Cortex of kidney (tissue), 1 donor: ENCODE results near the gene NPHP4.

Source experiments
- DNase-seq: peaks from one replicate; lab custom pipeline; 2025; lab: John Stamatoyannopoulos, UW

The NPHP4 gene

DNA sequence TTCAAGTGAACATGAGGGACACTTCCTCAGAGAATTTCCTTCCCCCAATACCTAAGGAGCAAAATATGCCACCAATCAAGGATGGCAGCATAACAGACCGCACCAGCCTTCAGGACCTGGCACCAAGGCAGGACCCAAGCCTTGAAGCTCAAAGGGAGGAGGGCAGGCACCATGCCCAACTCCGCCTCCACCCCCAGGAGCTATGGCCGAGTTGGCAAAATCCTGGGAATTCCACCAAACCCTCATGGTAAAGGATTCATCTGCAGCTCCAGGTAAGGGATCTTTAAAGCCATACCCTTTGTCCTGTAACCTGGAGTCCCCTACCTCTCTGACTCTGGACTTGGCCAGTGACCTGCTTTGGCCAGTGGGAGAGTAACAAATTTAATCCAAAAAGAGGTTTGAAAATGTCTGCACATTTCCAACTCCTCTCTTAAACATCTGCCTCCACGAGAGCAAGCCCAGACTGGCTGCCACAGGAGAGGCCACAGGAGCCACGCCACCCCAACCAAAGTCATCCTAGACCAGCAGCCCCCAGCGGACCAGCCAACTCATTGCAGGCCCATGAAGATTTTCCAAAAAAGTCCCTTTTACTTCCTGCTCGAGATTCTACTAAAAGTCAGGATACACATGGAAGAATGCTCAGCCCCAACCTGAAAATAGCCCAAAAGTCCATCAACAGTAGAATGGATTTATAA, 41.9 kb downstream of the NPHP4 start:
- DNase-seq: no peak

DNA sequence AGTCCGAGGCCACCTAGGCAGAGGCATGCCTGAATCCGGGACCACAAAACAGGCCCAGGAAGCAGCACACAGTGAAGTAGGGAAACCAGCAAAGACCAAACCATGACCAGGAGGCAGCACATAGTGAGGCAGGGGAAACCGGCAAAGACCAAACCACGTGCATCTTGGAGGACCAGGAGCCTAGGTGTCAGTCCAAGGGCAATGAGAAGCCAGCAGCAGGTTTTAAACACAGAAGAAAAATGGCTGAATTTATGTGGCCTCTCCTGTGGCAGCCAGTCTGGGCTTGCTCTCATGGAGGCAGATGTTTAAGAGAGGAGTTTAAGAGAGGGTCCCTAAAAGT, 42.5 kb downstream of the NPHP4 start:
- no peak for DNase-seq

DNA sequence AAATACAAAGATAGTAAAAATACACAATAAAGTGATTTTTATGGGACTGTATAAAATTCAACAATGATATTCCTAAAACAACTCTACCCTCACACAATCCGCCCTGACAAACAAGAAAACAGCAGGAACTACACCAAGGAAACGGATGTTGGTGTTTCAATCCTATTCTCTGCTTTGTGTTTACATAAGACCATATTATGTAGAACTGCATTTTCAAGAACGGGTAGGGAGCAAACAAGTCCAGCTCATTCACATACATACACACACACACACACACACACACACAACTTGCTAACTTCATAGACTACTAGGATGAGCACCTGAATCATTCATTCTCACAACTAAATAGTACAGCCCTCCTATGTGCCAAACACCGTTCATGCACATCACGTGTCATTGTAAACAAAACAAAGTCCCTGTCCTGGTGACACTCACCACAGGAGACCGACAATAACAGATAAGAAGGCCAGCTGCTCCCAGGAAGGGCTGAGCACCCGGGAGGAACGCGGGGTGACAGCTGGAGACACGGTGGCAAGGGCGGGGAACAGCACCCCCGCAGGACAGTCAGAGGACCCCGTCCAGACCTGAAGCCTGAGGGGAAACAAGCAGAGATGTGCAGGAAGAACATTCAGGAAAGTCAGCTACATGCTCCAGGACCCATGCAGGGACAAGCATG, 43.0 kb downstream of the NPHP4 start:
- no peak for DNase-seq

GRCh38 chr1:5948681-5949005, 43.6 kb downstream of the NPHP4 start:
- DNase-seq: no peak

- no peak for DNase-seq
These were observed 44.1 kb downstream of the NPHP4 start for GRCh38 chr1:5947978-5948680.

DNA sequence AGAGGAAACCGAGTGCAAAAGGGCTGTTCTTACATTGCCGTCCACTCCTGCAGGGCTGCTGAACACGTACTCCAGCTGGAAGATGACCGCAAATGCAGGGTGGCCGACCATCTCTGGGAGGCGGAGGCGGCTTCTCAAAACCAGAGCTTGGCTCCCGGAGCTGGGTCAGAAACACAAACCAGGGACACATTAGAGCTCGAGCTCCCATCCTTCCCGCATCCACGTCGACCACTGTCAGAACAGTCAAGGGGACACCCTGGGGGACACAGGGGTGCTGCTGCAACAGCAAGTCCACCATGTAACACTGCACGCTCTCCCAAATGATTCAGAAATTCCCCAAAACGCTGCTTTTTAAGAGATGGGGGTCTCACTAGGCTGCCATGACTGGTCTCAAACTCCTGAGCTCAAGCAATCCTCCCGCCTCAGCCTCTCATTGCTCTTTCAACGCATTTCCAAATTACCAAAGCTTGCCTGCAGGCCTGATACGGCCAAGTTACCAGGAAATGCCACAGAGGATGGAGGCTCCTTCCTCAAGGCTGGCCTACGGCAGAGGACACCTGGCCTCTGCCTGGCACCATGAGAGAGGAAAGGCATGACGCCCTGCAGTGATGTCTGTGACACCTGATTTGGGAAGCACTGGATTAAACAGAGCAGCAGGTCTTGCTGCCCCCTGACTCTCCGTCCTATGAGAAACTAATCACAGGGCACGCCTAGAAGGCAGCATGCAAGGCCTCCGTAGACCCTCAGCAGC, 45.0 kb downstream of the NPHP4 start:
- no peak for DNase-seq

GRCh38 chr1:5945445-5945844, 46.8 kb downstream of the NPHP4 start:
- no peak for DNase-seq

- DNase-seq: no peak
These were observed 47.4 kb downstream of the NPHP4 start for GRCh38 chr1:5944843-5945167.

DNA sequence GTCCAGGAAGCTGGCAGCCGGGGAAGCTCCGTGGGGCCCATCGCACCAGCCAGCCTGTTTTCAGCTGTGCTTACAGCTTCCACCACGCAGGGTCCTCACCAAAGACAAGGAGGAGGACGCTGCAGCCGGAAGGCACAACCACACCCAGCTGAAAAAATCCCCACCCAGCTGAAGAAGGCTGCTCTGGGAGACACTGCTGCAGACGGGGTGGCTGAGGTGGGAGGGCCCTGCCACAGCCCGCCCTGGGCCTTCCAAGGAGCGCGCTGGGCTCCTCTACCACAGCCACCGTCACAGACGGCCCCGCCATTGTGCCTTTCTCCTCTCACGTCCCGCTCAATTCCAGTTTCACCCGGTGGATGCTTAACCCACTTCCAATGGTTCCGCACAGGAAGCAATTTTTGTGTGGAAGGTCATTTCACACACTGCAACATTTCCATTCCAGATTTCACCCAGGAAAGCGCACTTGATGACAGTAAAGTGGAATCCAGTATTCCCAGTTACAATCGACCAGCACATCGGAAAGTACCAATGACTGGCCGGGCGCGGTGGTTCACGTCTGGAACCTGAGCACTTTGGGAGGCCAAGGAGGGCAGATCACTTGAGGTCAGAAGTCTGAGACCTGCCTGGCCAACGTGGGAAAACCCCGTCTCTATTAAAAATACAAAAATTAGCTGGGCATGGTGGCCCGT, 47.9 kb downstream of the NPHP4 start:
- no peak for DNase-seq

GRCh38 chr1:5943343-5944124, 48.7 kb downstream of the NPHP4 start:
- no peak for DNase-seq

GRCh38 chr1:5941671-5942070, 50.6 kb downstream of the NPHP4 start:
- DNase-seq: no peak

GRCh38 chr1:5940723-5941407, 51.4 kb downstream of the NPHP4 start:
- DNase-seq: no peak

DNA sequence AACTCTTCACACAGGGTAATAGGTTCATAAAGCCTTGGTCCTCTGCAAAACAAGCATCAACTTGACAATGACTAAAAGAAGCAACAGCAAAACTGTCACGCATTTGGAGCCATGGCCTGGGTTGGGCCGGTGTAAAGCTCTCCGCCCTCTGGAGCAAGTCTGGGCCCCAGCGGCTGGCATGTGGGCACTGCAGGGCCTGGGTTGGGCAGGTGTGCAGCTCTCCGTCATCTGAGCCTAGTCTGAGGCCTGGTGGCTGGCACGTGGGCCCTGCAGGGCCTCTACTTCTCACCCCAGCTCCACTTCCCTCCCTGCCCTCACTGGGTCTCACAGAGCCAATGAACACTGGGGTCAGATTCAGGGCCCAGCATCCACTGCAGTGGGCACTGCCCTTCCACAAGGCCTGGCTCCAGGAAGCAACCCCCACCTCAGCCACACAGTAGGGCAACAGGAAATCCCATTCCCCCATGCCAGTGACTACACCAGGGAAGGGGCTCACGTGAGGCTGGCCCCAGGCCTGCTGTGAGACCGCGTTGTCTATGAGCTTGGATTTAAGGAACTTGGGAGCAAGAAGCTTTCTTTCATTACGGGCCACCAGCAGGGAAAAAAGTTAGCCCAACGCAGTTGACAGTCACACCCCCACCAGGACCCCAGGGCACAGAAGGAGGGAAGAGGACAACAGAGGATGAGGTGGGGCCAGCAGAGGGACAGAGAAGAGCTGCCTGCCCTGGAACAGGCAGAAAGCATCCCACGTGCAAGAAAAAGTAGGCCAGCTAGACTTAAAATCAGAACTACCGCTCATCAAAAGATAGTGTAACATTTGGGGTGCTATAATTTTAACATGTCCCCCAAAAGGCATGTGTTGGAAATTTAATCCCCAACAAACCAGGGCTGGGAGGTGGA, 52.7 kb downstream of the NPHP4 start:
- no peak for DNase-seq

DNA sequence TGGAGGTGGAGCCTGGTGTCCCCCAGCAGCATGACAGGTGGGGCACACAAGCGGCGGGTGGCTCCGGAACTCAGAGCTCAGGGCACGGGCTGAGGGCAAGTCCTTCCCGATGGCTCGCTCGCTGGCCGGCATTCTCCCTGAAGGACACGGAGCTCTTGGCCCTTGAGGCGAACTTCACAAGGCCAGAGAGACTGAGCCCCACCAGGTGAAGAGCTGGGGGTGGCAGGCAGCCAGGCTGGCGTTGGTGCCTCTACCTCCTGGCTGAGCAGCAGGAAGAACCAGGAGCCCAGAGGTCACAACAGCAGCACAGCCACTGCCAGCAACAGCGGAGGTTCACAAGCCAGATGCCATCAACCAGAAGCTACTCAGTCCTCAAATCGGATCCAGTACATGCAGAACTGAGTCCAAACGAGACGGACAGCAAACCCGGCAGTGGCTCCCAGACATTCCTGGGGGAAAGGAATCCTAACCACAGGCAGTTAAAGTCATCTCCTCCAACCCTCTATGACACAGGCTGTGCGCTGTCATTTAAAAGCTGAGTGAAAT, 54.1 kb downstream of the NPHP4 start:
- DNase-seq: no peak

GRCh38 chr1:5937373-5937857, 54.8 kb downstream of the NPHP4 start:
- DNase-seq: no peak

- no peak for DNase-seq
These were observed 55.4 kb downstream of the NPHP4 start for GRCh38 chr1:5936621-5937372.

GRCh38 chr1:5936126-5936525, 56.1 kb downstream of the NPHP4 start:
- DNase-seq: no peak

GRCh38 chr1:5935026-5935425, 57.2 kb downstream of the NPHP4 start:
- DNase-seq: no peak
